H1 (cell line): ENCODE measurements around the gene MAPT. TPM values are rescaled to one million over a fixed set of nuclear protein-coding genes. Genes with fewer than 3 reads are reported as not detected.

Experiments used
- ATF2 ChIP-seq: IDR thresholded peaks from 2 replicates; pipeline ENCODE4 v1.6.1; 2012; ENCODE audit warnings: low read length, inconsistent platforms
- CBX8 ChIP-seq: fragments of 300-800, 300-1000 bp; sonication (generic); IDR thresholded peaks from 2 replicates; pipeline ENCODE4 v1.7.1; 2016; ENCODE audit warnings: low read depth, low read length, borderline replicate concordance
- CHD1 ChIP-seq: IDR thresholded peaks from 2 replicates; pipeline ENCODE4 v1.6.1; 2012; ENCODE audit warnings: low read depth, low read length, improper control_type of control experiment
- CHD2 ChIP-seq: IDR thresholded peaks from 2 replicates; pipeline ENCODE4 v1.6.1; 2012; ENCODE audit warnings: low read length, improper control_type of control experiment
- CTCF ChIP-seq, 3 experiments: IDR thresholded peaks; 1 replicate in 2 of 3; 2 replicates in 1 of 3; pipeline versions ENCODE4 v1.5.1 to v1.6.1; 2011; ENCODE audit warnings: low read length in 3 of 3, mild to moderate bottlenecking in 3 of 3, inconsistent platforms in 2 of 3, low read depth in 1 of 3, moderate library complexity in 1 of 3; ENCODE audit not compliant: insufficient read depth in 1 of 3; ENCODE audit errors: control extremely low read depth in 1 of 3
- EP300 ChIP-seq, 2 experiments: IDR thresholded peaks; 1 replicate in 1 of 2; 2 replicates in 1 of 2; pipeline ENCODE4 v1.6.1; 2011 to 2012; ENCODE audit warnings: low read depth in 2 of 2, low read length in 2 of 2, mild to moderate bottlenecking in 2 of 2, borderline replicate concordance in 1 of 2, inconsistent platforms in 1 of 2, moderate library complexity in 1 of 2
- GABPA ChIP-seq: IDR thresholded peaks from 2 replicates; pipeline ENCODE4 v1.6.1; 2011; ENCODE audit warnings: mild to moderate bottlenecking, low read length, moderate library complexity, borderline replicate concordance; ENCODE audit not compliant: insufficient read depth
- GTF2F1 ChIP-seq: IDR thresholded peaks from 2 replicates; pipeline ENCODE4 v1.6.1; 2012; ENCODE audit warnings: low read depth, low read length, improper control_type of control experiment, borderline replicate concordance
- HDAC2 ChIP-seq, 2 experiments: fragments of 300-600 bp in 1 of 2; sonication (generic) in 1 of 2; IDR thresholded peaks; 2 replicates each; pipeline ENCODE4 v1.6.1; 2011 to 2012; ENCODE audit warnings: low read depth in 2 of 2, low read length in 2 of 2, mild to moderate bottlenecking in 2 of 2, moderate library complexity in 2 of 2, borderline replicate concordance in 1 of 2, inconsistent platforms in 1 of 2
- HDAC6 ChIP-seq: IDR thresholded peaks from one replicate; pipeline ENCODE4 v1.7.1; 2012; ENCODE audit warnings: low read depth, mild to moderate bottlenecking, inconsistent platforms, low read length, moderate library complexity
- POLR2A ChIP-seq, 2 experiments: IDR thresholded peaks; 1 replicate in 1 of 2; 2 replicates in 1 of 2; pipeline ENCODE4 v1.6.1; 2011; ENCODE audit warnings: low read depth in 2 of 2, low read length in 2 of 2, mild to moderate bottlenecking in 2 of 2; ENCODE audit errors: control extremely low read depth in 1 of 2
- POLR2AphosphoS5 ChIP-seq: IDR thresholded peaks from 2 replicates; pipeline ENCODE4 v1.6.1; 2011; ENCODE audit warnings: low read depth, low read length
- RFX5 ChIP-seq: IDR thresholded peaks from 2 replicates; pipeline ENCODE4 v1.6.1; 2011; ENCODE audit warnings: low read depth, low read length, improper control_type of control experiment, borderline replicate concordance
- SAP30 ChIP-seq: fragments of 300-600 bp; sonication (generic); IDR thresholded peaks from 2 replicates; pipeline ENCODE4 v1.7.1; 2012; ENCODE audit warnings: low read length, moderate library complexity, mild to moderate bottlenecking, inconsistent platforms; ENCODE audit not compliant: insufficient read depth, insufficient replicate concordance
- SIN3A ChIP-seq, 2 experiments: IDR thresholded peaks in 1 of 2; conservative IDR thresholded peaks in 1 of 2; 2 replicates each; pipeline ENCODE4 v1.6.1; 2011 to 2012; ENCODE audit warnings: low read length in 2 of 2, improper control_type of control experiment in 1 of 2, low read depth in 1 of 2, mild to moderate bottlenecking in 1 of 2
- SUZ12 ChIP-seq: fragments of 200-600 bp; sonication (generic); IDR thresholded peaks from 2 replicates; pipeline ENCODE4 v1.6.1; 2012; ENCODE audit warnings: mild to moderate bottlenecking, inconsistent platforms, low read length, moderate library complexity, mixed read lengths
- TAF7 ChIP-seq: optimal IDR thresholded peaks from 2 replicates; pipeline ENCODE3; 2011; ENCODE audit warnings: low read depth, mild to moderate bottlenecking, inconsistent platforms, low read length, moderate library complexity, borderline replicate concordance
- polyA plus RNA-seq, 7 experiments: library from polyadenylated mRNA; depleted of rRNA in 3 of 7; stranded (reverse) in 5 of 7; unstranded in 2 of 7; fragments of >200 nt in 5 of 7; fragments of 200-250 nt in 2 of 7; gene quantifications; 1 replicate in 5 of 7; 2 replicates in 1 of 7; 4 replicates in 1 of 7; pipeline versions ENCODE4 v1.2.1 to v1.2.3, GENCODE V29; 2011 to 2013; ENCODE audit warnings: missing spikeins in 2 of 7, mixed read lengths in 2 of 7
- total RNA-seq: library from RNA; stranded (reverse); fragmentation: NEBNext Ultra II Directional; extraction: Animal tissue kit (Norgen Biotek cat#: 25700); gene quantifications from 2 replicates; pipeline ENCODE4 v1.2.1, GENCODE V29; 2021
- TF ChIP-seq, protein P1 (sequence below): IDR thresholded peaks from 2 replicates; pipeline ENCODE4 v1.6.1; 2012; ENCODE audit warnings: inconsistent platforms

MAPT gene
- total and polyA plus RNA-seq, 2 of the 8 experiments (the other 6 are each of a cell fraction or from before 2014, with no cell fraction given) = 0.54 to 1.7 TPM

- TF ChIP-seq, protein P1, sequence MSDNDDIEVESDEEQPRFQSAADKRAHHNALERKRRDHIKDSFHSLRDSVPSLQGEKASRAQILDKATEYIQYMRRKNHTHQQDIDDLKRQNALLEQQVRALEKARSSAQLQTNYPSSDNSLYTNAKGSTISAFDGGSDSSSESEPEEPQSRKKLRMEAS = no peak
- TF ChIP-seq EP300 (IDR thresholded peaks at IDR 0.05; ENCODE audit: borderline replicate concordance in 1 of 2, low read depth in 2 of 2, low read length in 2 of 2) (peak in 1 of 2 experiments; percentile 21; a peak in 1 of 3 replicates), POLR2A (IDR thresholded peaks at IDR 0.05; ENCODE audit: control extremely low read depth in 1 of 2, low read depth in 2 of 2, low read length in 2 of 2) (no peak), SIN3A (conservative IDR thresholded peaks at IDR 0.05 in 1 of 2, IDR thresholded peaks at IDR 0.05 in 1 of 2; ENCODE audit: low read depth in 1 of 2, low read length in 2 of 2) (no peak), CHD2 (0 out of 2 replicates have a peak, but pooled peaks have one; percentile 24), ATF2 (0 out of 2 replicates have a peak, but pooled peaks have one; percentile 23), RFX5 (no peak), GTF2F1 (no peak), CTCF (IDR thresholded peaks at IDR 0.05; ENCODE audit: control extremely low read depth in 1 of 3, insufficient read depth in 1 of 3, low read depth in 1 of 3, low read length in 3 of 3) (peak; percentile 62 to 79 (median 65)), HDAC6 (no peak), SUZ12 (no peak), POLR2AphosphoS5 (no peak), CBX8 (no peak), SAP30 (no peak), CHD1 (no peak), GABPA (no peak), HDAC2 (IDR thresholded peaks at IDR 0.05; ENCODE audit: borderline replicate concordance in 1 of 2, low read depth in 2 of 2, low read length in 2 of 2) (no peak), TAF7 (no peak)
Observed at GRCh38 chr17:45948881-45949624, 54.7 kb downstream of the MAPT start (continued).
